RPMI7951 (cell line): Measurements from ENCODE around the gene GM2A. TPM values are rescaled to one million over a fixed set of nuclear protein-coding genes. Genes with fewer than 3 reads are reported as not detected.
"Not testable (repeated sequence)": the region's sequence is repeated elsewhere in the genome, so short reads cannot be mapped to it uniquely, and the experiment has no call there.

Experiments used
- DNase-seq: peaks from one replicate; pipeline ENCODE4 v3.0.0-alpha.2; 2012; ENCODE audit warnings: low read depth
- total RNA-seq: library from RNA; depleted of rRNA; stranded (reverse); fragments of >200 nt; shearing (Covaris generic); gene quantifications from 2 replicates; pipeline ENCODE4 v1.2.3, GENCODE V29; 2014

GM2A gene
- total RNA-seq, 1 experiment from 2014 or later = 13.3 TPM

- DNase-seq = no peak
These were observed 1.4 kb upstream of the GM2A start for GRCh38 chr5:151251621-151252020.

- no peak for DNase-seq
These were observed 593 bp downstream of the GM2A start for GRCh38 chr5:151253605-151253950.

- no peak for DNase-seq
These were observed 1.6 kb downstream of the GM2A start for GRCh38 chr5:151254556-151254955.

GRCh38 chr5:151254990-151255389 lies 2.0 kb downstream of the GM2A start:
- DNase-seq = not testable (repeated sequence)

GRCh38 chr5:151255621-151256286 lies 2.8 kb downstream of the GM2A start:
- no peak for DNase-seq

GRCh38 chr5:151257731-151258181 lies 4.8 kb downstream of the GM2A start:
- DNase-seq = no peak

- DNase-seq = no peak
These were observed 5.2 kb downstream of the GM2A start for GRCh38 chr5:151258201-151258611.

- DNase-seq = no peak
These were observed 5.8 kb downstream of the GM2A start for GRCh38 chr5:151258816-151259215.

- DNase-seq = no peak
These were observed 6.9 kb downstream of the GM2A start for GRCh38 chr5:151259931-151260330.

GRCh38 chr5:151262532-151262931 lies 9.5 kb downstream of the GM2A start:
- no peak for DNase-seq

GRCh38 chr5:151264113-151264512 lies 11.1 kb downstream of the GM2A start:
- peak; percentile 25 for DNase-seq

- peak; percentile 2 for DNase-seq
These were observed 14.7 kb downstream of the GM2A start for GRCh38 chr5:151267491-151268260.

- DNase-seq = peak; percentile 11
These were observed 17.6 kb downstream of the GM2A start for GRCh38 chr5:151270599-151270998.

- DNase-seq = no peak
These were observed 18.4 kb downstream of the GM2A start for GRCh38 chr5:151271336-151271735.

- no peak for DNase-seq
These were observed 21.7 kb downstream of the GM2A start for GRCh38 chr5:151274666-151275065.

- DNase-seq = no peak
These were observed 22.8 kb downstream of the GM2A start for GRCh38 chr5:151275803-151276202.

- DNase-seq = no peak
These were observed 25.9 kb downstream of the GM2A start for GRCh38 chr5:151278845-151279244.

- DNase-seq = no peak
These were observed 27.5 kb downstream of the GM2A start for GRCh38 chr5:151280443-151280842.

GRCh38 chr5:151281001-151281639 lies 28.1 kb downstream of the GM2A start:
- no peak for DNase-seq

GRCh38 chr5:151283120-151283825 lies 30.3 kb downstream of the GM2A start:
- DNase-seq = no peak

- DNase-seq = no peak
These were observed 31.5 kb downstream of the GM2A start for GRCh38 chr5:151284392-151284967.

GRCh38 chr5:151285683-151286082 lies 32.7 kb downstream of the GM2A start:
- no peak for DNase-seq
